DND-41 (cell line): ENCODE data around the gene SLC38A10.

Source experiments
- ATAC-seq: fragments of 200-7000 bp; cut with Tn5 transposase; 3 replicates; pipeline ENCODE4 v1.9.1; 2021; ENCODE audit warnings: low read depth; ENCODE audit not compliant: insufficient read depth
- DNase-seq: peaks from one replicate; pipeline ENCODE4 v3.0.0-alpha.2; 2020
- H2AFZ ChIP-seq: 2 replicates; pipeline ENCODE4 v1.6.0; 2012; ENCODE audit warnings: low read depth, low read length
- H3K27ac ChIP-seq: 2 replicates; pipeline ENCODE4 v1.5.1; 2012; ENCODE audit warnings: low read length, inconsistent platforms
- H3K27me3 ChIP-seq: fragments of 200-600 bp; sonication (generic); 2 replicates; pipeline ENCODE4 v1.6.0; 2012; ENCODE audit warnings: low read length, mild to moderate bottlenecking, inconsistent platforms; ENCODE audit not compliant: insufficient read depth, poor library complexity
- H3K36me3 ChIP-seq: 2 replicates; pipeline ENCODE4 v1.5.1; 2012; ENCODE audit warnings: low read length, inconsistent platforms; ENCODE audit not compliant: insufficient read depth
- H3K4me1 ChIP-seq: 2 replicates; pipeline ENCODE4 v1.5.1; 2012; ENCODE audit warnings: mild to moderate bottlenecking, low read length; ENCODE audit not compliant: insufficient read depth
- H3K4me2 ChIP-seq: 2 replicates; pipeline ENCODE4 v1.6.0; 2012; ENCODE audit warnings: mild to moderate bottlenecking, moderate library complexity, low read length, inconsistent platforms; ENCODE audit not compliant: insufficient read depth
- H3K4me3 ChIP-seq, 2 experiments: fragments of 200-600 bp in 1 of 2; shearing (Covaris generic) in 1 of 2; 2 replicates each; pipeline ENCODE4 v1.5.1; 2012 to 2016; ENCODE audit warnings: inconsistent platforms in 2 of 2, low read length in 2 of 2, mild to moderate bottlenecking in 2 of 2, low read depth in 1 of 2, moderate library complexity in 1 of 2
- H3K79me2 ChIP-seq: 2 replicates; pipeline ENCODE4 v1.6.0; 2012; ENCODE audit warnings: low read length, inconsistent platforms; ENCODE audit not compliant: insufficient read depth
- H3K9ac ChIP-seq: 2 replicates; pipeline ENCODE4 v1.6.0; 2012; ENCODE audit warnings: low read depth, mild to moderate bottlenecking, inconsistent platforms, low read length, moderate library complexity
- H3K9me3 ChIP-seq: 2 replicates; pipeline ENCODE4 v1.5.1; 2012; ENCODE audit warnings: low read length, moderate library complexity, mild to moderate bottlenecking, inconsistent platforms; ENCODE audit not compliant: insufficient read depth, severe bottlenecking
- H4K20me1 ChIP-seq: 2 replicates; pipeline ENCODE4 v1.6.0; 2012; ENCODE audit warnings: low read length; ENCODE audit not compliant: insufficient read depth
- EZH2 ChIP-seq: IDR thresholded peaks from 3 replicates; pipeline ENCODE4 v1.6.1; 2012; ENCODE audit warnings: borderline replicate concordance, low read depth, mild to moderate bottlenecking, moderate library complexity, low read length, inconsistent platforms; ENCODE audit not compliant: severe bottlenecking
- TF ChIP-seq, protein P1 (sequence below): IDR thresholded peaks from 2 replicates; pipeline ENCODE4 v1.5.1; 2012; ENCODE audit warnings: borderline replicate concordance, low read length, moderate library complexity, mild to moderate bottlenecking; ENCODE audit not compliant: poor library complexity, severe bottlenecking; ENCODE audit errors: extremely low read depth

The SLC38A10 gene

DNA sequence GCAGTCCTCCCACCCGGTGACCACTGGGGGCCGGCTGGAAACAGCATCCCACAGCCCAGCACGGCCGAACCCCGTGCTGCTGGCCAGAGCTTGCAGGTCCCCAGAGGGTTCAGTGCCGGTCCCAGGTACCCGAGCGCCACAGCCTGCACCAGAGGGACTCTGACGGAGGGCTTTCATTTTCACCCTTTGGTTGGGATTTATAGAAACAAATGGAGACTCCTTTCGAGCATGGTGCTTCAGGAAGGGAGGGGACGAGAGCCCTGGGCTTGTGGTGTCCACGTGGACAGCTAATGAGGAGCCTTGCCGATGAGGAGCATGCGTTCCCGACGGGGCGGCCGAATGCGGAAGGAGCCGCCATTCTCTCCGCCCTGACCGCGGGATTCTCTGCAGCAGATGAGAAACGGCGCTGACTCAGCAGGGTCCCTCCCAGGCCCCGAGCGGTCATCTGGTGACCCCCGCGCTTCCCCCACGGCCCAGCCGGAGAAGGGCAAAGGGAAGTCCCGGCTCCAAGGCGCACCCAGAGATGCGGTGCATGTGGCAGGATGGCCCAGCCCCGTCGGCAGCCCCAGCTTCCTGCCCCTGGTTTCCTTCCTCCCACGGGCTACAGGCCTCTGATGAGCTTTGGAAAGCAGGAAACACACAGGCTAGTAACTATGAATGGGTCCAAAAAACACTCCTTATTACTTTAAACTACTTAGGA, 9.8 kb downstream of the SLC38A10 start:
- DNase-seq, result peak; percentile 45

DNA sequence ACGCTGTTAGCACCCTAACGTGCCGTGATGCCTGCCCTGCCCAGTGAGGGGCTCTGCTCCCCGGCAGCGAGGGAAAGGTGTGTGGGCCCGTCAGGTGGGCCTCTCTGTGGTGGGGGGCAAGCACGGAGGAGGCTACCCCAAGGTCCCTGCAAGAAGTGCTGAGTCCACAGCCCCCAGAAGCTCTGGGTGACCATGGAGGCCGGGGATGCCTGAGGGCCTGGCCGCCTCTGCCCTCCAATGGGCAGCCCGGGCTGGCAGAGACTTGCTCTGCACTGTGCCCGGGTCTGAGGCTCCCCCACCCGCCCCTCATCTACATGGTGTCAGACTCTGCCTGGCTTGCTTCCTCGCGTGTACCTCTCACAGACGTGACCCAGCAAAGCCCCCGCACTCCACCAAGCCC, 12.2 kb downstream of the SLC38A10 start:
- H3K27me3 ChIP-seq, result no peaks in the 10 kb centered on the region
- no peak overlapping the region for H2AFZ ChIP-seq
- ATAC-seq, result no peak
- no peak overlapping the region for H3K4me3 ChIP-seq
- TF ChIP-seq, protein P1, sequence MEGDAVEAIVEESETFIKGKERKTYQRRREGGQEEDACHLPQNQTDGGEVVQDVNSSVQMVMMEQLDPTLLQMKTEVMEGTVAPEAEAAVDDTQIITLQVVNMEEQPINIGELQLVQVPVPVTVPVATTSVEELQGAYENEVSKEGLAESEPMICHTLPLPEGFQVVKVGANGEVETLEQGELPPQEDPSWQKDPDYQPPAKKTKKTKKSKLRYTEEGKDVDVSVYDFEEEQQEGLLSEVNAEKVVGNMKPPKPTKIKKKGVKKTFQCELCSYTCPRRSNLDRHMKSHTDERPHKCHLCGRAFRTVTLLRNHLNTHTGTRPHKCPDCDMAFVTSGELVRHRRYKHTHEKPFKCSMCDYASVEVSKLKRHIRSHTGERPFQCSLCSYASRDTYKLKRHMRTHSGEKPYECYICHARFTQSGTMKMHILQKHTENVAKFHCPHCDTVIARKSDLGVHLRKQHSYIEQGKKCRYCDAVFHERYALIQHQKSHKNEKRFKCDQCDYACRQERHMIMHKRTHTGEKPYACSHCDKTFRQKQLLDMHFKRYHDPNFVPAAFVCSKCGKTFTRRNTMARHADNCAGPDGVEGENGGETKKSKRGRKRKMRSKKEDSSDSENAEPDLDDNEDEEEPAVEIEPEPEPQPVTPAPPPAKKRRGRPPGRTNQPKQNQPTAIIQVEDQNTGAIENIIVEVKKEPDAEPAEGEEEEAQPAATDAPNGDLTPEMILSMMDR, result no peak
- TF ChIP-seq EZH2, result no peak
- no peak overlapping the region for H3K4me2 ChIP-seq
- no peak for DNase-seq
- H4K20me1 ChIP-seq, result peaks cover 37% of the 10 kb centered on the region
- no peaks in the 10 kb centered on the region for H3K9me3 ChIP-seq
- H3K79me2 ChIP-seq, result peaks cover 29% of the 10 kb centered on the region
- H3K27ac ChIP-seq, result no peak overlapping the region
- H3K4me1 ChIP-seq, result no peaks in the 10 kb centered on the region
- no peak overlapping the region for H3K9ac ChIP-seq
- H3K36me3 ChIP-seq, result peaks cover 76% of the 10 kb centered on the region

More for the DNA sequence above, 9.8 kb downstream of the SLC38A10 start:
- Histone ChIP-seq H3K27ac (no peak overlapping the region), H3K9me3 (no peaks in the 10 kb centered on the region), H2AFZ (no peak overlapping the region), H3K4me1 (no peaks in the 10 kb centered on the region), H4K20me1 (peaks cover 43% of the 10 kb centered on the region), H3K79me2 (peaks cover 49% of the 10 kb centered on the region), H3K4me3 (no peak overlapping the region), H3K27me3 (no peaks in the 10 kb centered on the region), H3K4me2 (no peak overlapping the region), H3K9ac (no peak overlapping the region), H3K36me3 (peaks cover 75% of the 10 kb centered on the region)
- peak; percentile 64; the same call in 2 of the 3 replicates for ATAC-seq
- TF ChIP-seq, protein P1, result no peak
- TF ChIP-seq EZH2, result no peak

DNA sequence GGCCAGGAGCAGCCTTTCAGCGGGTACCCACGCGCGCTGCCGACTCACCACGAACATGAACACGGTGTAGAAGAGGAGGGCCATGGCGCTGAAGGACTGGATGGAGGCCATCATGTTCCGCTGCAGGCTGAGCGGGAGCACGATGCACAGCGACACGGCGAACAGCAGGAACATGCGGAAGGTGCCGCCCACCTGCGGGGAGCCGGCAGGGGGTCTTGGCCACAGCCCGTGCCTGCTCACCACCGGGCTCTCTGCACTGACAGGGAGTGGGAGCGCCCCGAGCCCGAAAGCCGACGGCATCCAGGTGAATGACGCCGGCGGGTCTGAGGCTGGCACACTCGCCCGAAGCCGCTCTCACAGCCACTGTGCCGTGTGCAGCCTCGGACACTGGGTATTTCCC, 13.0 kb downstream of the SLC38A10 start:
- no peak for TF ChIP-seq EZH2
- TF ChIP-seq, protein P1, result no peak
- no peak for ATAC-seq

DNA sequence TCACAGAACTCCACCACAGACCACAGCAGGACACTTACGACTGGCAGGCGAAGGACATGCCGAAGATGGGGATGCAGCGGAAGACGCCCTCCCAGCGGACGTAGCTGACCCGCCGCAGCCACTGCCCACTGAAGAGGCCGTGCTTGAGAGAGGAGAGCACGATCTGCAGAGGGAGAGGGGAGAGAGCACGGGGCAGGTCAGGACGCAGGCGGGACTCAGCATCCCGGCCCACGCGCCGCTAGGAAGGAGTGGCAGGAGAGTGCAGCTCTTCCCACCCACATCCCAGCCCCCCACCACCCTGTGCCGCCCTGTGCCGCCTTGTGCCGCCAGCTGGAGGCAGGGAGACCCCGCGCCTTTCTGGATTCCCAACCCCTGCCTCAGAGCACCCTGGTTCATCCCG, 14.5 kb downstream of the SLC38A10 start:
- H4K20me1 ChIP-seq, result peaks cover 18% of the 10 kb centered on the region
- H3K79me2 ChIP-seq, result peaks cover 6% of the 10 kb centered on the region; the same call in 1 of the 2 replicates
- H3K9ac ChIP-seq, result no peak overlapping the region
- TF ChIP-seq, protein P1, result no peak
- no peak for TF ChIP-seq EZH2
- H3K9me3 ChIP-seq, result no peaks in the 10 kb centered on the region
- peaks cover 86% of the 10 kb centered on the region for H3K36me3 ChIP-seq
- H3K4me3 ChIP-seq, result no peak overlapping the region
- no peak for DNase-seq
- H3K27ac ChIP-seq, result no peak overlapping the region
- no peak overlapping the region for H3K4me2 ChIP-seq
- no peak overlapping the region for H2AFZ ChIP-seq
- H3K27me3 ChIP-seq, result no peaks in the 10 kb centered on the region
- no peaks in the 10 kb centered on the region for H3K4me1 ChIP-seq
- no peak for ATAC-seq

More for the DNA sequence above, 13.0 kb downstream of the SLC38A10 start:
- H3K9me3 ChIP-seq, result no peaks in the 10 kb centered on the region
- H3K27ac ChIP-seq, result no peak overlapping the region
- no peaks in the 10 kb centered on the region for H3K27me3 ChIP-seq
- no peak overlapping the region for H3K9ac ChIP-seq
- no peak for DNase-seq
- H3K4me1 ChIP-seq, result no peaks in the 10 kb centered on the region
- H2AFZ ChIP-seq, result no peak overlapping the region
- H4K20me1 ChIP-seq, result peaks cover 33% of the 10 kb centered on the region
- no peak overlapping the region for H3K4me3 ChIP-seq
- H3K4me2 ChIP-seq, result no peak overlapping the region
- peaks cover 76% of the 10 kb centered on the region for H3K36me3 ChIP-seq
- H3K79me2 ChIP-seq, result peaks cover 22% of the 10 kb centered on the region
